Transverse colon (tissue), 4 donors: Measurements from ENCODE around the gene TMEM98. TPM values are rescaled to one million over a fixed set of nuclear protein-coding genes. Genes with fewer than 3 reads are reported as not detected.
A peak's percentile ranks its signal among the peaks of the same experiment; 100 is the strongest.

Source experiments
- DNase-seq: peaks from one replicate; pipeline ENCODE4 v3.0.0-alpha.2; 2019
- H3K27ac ChIP-seq, 4 donors: fragments of 200-600 bp; sonication (generic); 2 replicates each; pipeline ENCODE4 v1.5.1; 2016 to 2018; ENCODE audit warnings: inconsistent platforms in 4 of 4
- H3K27me3 ChIP-seq: fragments of 200-600 bp; sonication (generic); 2 replicates; pipeline ENCODE4 v1.5.1; 2017; ENCODE audit warnings: inconsistent platforms
- H3K36me3 ChIP-seq, 4 donors: fragments of 200-600 bp; sonication (generic); 2 replicates each; pipeline ENCODE4 v1.5.1; 2017 to 2019; ENCODE audit warnings: inconsistent platforms in 4 of 4
- H3K4me1 ChIP-seq, 4 donors: fragments of 200-600 bp; sonication (generic); 2 replicates each; pipeline ENCODE4 v1.5.1; 2017 to 2020; ENCODE audit warnings: inconsistent platforms in 4 of 4
- H3K4me3 ChIP-seq, 4 donors: fragments of 200-600 bp; sonication (generic); 1 replicate in 1 of 4; 2 replicates in 3 of 4; pipeline versions ENCODE4 v1.5.1 to v1.6.1; 2017 to 2019; ENCODE audit warnings: inconsistent platforms in 4 of 4
- H3K9me3 ChIP-seq, 2 donors: fragments of 200-600 bp; sonication (generic); 2 replicates each; pipeline ENCODE4 v1.5.1; 2017 to 2019; ENCODE audit warnings: inconsistent platforms in 2 of 2
- CTCF ChIP-seq, 5 experiments: fragments of 200-600 bp in 3 of 5; fragments of 450-650 bp in 2 of 5; sonication (generic) in 3 of 5; IDR thresholded peaks; 1 replicate in 2 of 5; 2 replicates in 3 of 5; pipeline ENCODE4 v1.5.1; 2016 to 2017; ENCODE audit warnings: antibody characterized with exemption in 5 of 5, inconsistent platforms in 3 of 5, mild to moderate bottlenecking in 2 of 5, moderate library complexity in 1 of 5
- EP300 ChIP-seq: sonication (generic); formaldehyde crosslinking; IDR thresholded peaks from one replicate; pipeline ENCODE4 v1.6.1; 2017; ENCODE audit warnings: antibody characterized with exemption, low read depth
- POLR2A ChIP-seq: fragments of 450-650 bp; IDR thresholded peaks from one replicate; pipeline ENCODE4 v1.6.1; 2016; ENCODE audit warnings: antibody characterized with exemption, mild to moderate bottlenecking, moderate library complexity
- POLR2AphosphoS5 ChIP-seq, 3 donors: sonication (generic); formaldehyde crosslinking; IDR thresholded peaks; one replicate each; pipeline ENCODE4 v1.6.1; 2016; ENCODE audit warnings: antibody characterized with exemption in 3 of 3
- WGBS, 2 donors: methylation state at CpG; one replicate each; pipeline ENCODE4 v1.1.5; 2018; ENCODE audit warnings: low coverage in 1 of 2; 5-methylcytosine and 5-hydroxymethylcytosine counted together
- in situ Hi-C, 4 donors: fragments of 200-750 bp; cut with MboI; loops; one replicate each; pipeline versions ENCODE4 v1.15.0 to v1.15.1; 2017; ENCODE audit warnings: low sequenced_read_pairs in 3 of 4, low pct_ligation_motif_present in 1 of 4, low pct_unique_long_range_greater_than_20kb in 1 of 4
- intact Hi-C: fragments of 100-400 bp; cut with DNase I; formaldehyde crosslinking; loops from one replicate; pipeline ENCODE4 v1.15.1; 2023; ENCODE audit warnings: low total_unique reads
- total RNA-seq, 4 donors: library from RNA; depleted of rRNA; stranded (reverse); fragments of >200 nt; gene quantifications; one replicate each; pipeline ENCODE4 v1.1.0, GENCODE V29; 2016

TMEM98 gene
- total RNA-seq, 4 donors from 2014 or later = 70.7 to 219 (median 175) TPM

DNA sequence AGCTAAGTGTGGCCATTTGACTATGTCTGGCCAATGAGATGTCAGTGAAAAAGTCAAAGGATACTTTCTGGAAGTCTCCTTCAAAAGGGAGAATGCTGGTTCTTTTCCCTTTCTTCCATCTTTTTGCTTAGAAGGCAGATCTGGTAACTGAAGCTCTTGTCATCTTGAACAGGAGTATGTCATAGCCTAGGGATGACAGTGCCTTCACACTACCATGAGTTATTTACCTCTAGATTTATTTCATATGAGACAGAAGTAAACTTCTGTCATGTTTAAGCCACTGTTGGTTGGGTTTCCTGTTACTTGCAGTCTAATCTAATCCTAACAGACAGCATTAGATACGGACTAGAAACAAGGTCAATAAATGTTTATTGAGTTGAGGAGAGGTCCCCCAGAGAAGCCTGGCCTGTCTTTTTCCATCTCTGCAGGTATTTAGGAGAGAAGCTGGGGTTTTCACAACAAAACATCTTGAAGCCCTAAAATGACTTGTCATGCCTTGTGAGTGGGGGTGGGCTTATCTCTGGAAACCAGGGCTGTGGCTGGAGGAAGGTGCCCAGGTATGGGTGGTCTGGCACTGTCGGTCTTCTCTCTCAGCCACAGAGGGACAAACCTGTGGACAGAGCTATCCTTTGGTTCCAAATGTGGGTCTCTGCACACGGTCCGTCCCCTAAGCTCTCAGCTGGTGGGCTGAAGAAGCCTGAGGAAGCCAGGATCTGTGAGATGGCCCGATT is 28.5 kb downstream of the TMEM98 start:
- intact Hi-C loops = no loop called here
- H3K36me3 ChIP-seq = no peaks in the 10 kb centered on the region
- peak overlapping the region in 1 of 4 donors; percentile 71 for H3K27ac ChIP-seq
- no peak for DNase-seq
- H3K9me3 ChIP-seq = no peaks in the 10 kb centered on the region
- in situ Hi-C loops = no loop called here
- H3K4me1 ChIP-seq = peaks cover 0 to 55% (median 30%) of the 10 kb centered on the region in 4 donors
- no peaks in the 10 kb centered on the region for H3K27me3 ChIP-seq
- TF ChIP-seq EP300 (no peak), POLR2A (no peak), POLR2AphosphoS5 (IDR thresholded peaks at IDR 0.05) (no peak), CTCF (IDR thresholded peaks at IDR 0.05) (no peak)
- 53 to 67% methylated on average over 2 to 5 of the region's 5 CpGs for WGBS, 2 donors
- H3K4me3 ChIP-seq = no peak overlapping the region

DNA sequence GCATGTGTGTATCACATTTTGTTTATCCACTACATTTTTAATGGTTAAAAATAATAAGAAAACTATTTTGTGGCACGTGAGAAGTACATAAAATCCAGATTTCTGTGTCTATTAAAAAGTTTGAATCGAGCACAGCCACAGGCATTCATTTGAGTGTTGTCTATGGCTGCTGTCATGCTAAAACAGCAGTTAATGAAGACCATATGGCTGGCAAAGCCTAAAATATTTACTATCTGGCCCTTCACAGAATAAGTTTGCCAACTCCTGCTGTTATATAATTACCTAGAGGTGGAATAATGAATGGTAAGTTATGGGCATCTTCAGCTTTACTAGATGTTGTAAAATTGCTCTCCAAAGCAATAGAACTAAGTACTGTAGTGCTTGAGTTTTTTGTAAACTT is 30.5 kb downstream of the TMEM98 start:
- Histone ChIP-seq H3K9me3 (no peaks in the 10 kb centered on the region), H3K4me3 (no peak overlapping the region), H3K36me3 (no peaks in the 10 kb centered on the region), H3K27me3 (no peaks in the 10 kb centered on the region), H3K4me1 (peaks cover 0 to 60% (median 33%) of the 10 kb centered on the region in 4 donors), H3K27ac (peak overlapping the region in 1 of 4 donors; percentile 31)
- in situ Hi-C loops = no loop called here
- TF ChIP-seq POLR2AphosphoS5 (IDR thresholded peaks at IDR 0.05) (no peak), CTCF (IDR thresholded peaks at IDR 0.05) (no peak), EP300 (no peak), POLR2A (no peak)
- intact Hi-C loops = no loop called here
- no peak for DNase-seq
- WGBS, 2 donors = 17 to 34% methylated on average over 2 of the region's 2 CpGs

DNA sequence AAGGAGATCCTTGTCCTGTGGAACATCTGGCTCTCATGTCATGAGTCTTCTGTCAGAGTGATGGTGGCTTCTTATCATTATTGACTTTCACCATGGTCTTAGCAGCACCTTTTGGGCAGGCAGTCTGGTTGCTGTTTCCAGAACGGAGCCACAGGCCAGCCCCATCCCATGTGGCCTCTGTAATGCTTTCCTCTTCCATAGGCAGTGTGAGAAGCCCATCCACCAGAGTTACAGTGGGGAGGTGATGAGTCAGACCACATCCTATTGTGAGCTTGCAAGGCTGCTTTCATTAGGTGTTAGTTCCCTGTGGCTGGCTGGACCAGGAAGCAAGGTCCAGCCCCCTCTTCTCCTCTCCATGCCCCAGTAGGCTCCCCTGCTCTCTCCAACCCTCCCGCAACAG is 32.9 kb downstream of the TMEM98 start:
- in situ Hi-C loops = no loop called here
- DNase-seq = no peak
- no peaks in the 10 kb centered on the region for H3K27me3 ChIP-seq
- H3K4me3 ChIP-seq = no peak overlapping the region
- 79 to 88% methylated on average over 1 to 2 of the region's 2 CpGs for WGBS, 2 donors
- intact Hi-C loops = no loop called here
- no peak for TF ChIP-seq CTCF (IDR thresholded peaks at IDR 0.05)
- no peak for TF ChIP-seq POLR2AphosphoS5 (IDR thresholded peaks at IDR 0.05)
- no peak for TF ChIP-seq EP300
- TF ChIP-seq POLR2A = no peak
- no peaks in the 10 kb centered on the region for H3K36me3 ChIP-seq
- no peaks in the 10 kb centered on the region for H3K9me3 ChIP-seq
- H3K27ac ChIP-seq = no peak overlapping the region
- peaks cover 0 to 55% (median 24%) of the 10 kb centered on the region in 4 donors for H3K4me1 ChIP-seq

GRCh38 chr17:32962320-32962711 is 34.4 kb downstream of the TMEM98 start:
- H3K4me1 ChIP-seq = peaks cover 0 to 46% (median 18%) of the 10 kb centered on the region in 4 donors
- no peak overlapping the region for H3K4me3 ChIP-seq
- 15 to 28% methylated on average over 3 of the region's 3 CpGs for WGBS, 2 donors
- no peak for DNase-seq
- no peaks in the 10 kb centered on the region for H3K36me3 ChIP-seq
- H3K9me3 ChIP-seq = no peaks in the 10 kb centered on the region
- in situ Hi-C loops = no loop called here
- H3K27ac ChIP-seq = peak overlapping the region; percentile 56 to 80 (median 68)
- intact Hi-C loops = no loop called here
- no peak for TF ChIP-seq CTCF (IDR thresholded peaks at IDR 0.05)
- no peak for TF ChIP-seq EP300
- TF ChIP-seq POLR2A = no peak
- H3K27me3 ChIP-seq = no peaks in the 10 kb centered on the region
